Gastrocnemius medialis (tissue), 4 donors: Measurements from ENCODE around the gene DNMBP. TPM values are rescaled to one million over a fixed set of nuclear protein-coding genes. Genes with fewer than 3 reads are reported as not detected.
A peak's percentile ranks its signal among the peaks of the same experiment; 100 is the strongest.

ENCODE experiments used
- ATAC-seq, 2 donors: fragments of 150-250 bp; one replicate each; pipeline ENCODE4 v1.9.1; 2016
- DNase-seq, 2 donors: peaks; one replicate each; pipeline ENCODE4 v3.0.0-alpha.2; 2019
- H3K27ac ChIP-seq, 4 donors: fragments of 200-600 bp; sonication (generic); 1 replicate in 1 of 4; 2 replicates in 3 of 4; pipeline ENCODE4 v1.5.1; 2016 to 2018; ENCODE audit warnings: mild to moderate bottlenecking in 2 of 4, moderate library complexity in 1 of 4
- H3K27me3 ChIP-seq, 3 donors: fragments of 200-600 bp; sonication (generic) in 2 of 3; 1 replicate in 1 of 3; 2 replicates in 2 of 3; pipeline versions ENCODE4 v1.5.1 to v1.6.0; 2016 to 2019; ENCODE audit warnings: mild to moderate bottlenecking in 1 of 3, moderate library complexity in 1 of 3
- H3K36me3 ChIP-seq, 2 donors: fragments of 200-600 bp; sonication (generic) in 1 of 2; one replicate each; pipeline ENCODE4 v1.5.1; 2017 to 2018
- H3K4me1 ChIP-seq, 2 donors: fragments of 200-600 bp; sonication (generic) in 1 of 2; one replicate each; pipeline ENCODE4 v1.5.1; 2016 to 2017; ENCODE audit warnings: mild to moderate bottlenecking in 2 of 2
- H3K4me3 ChIP-seq, 4 donors: fragments of 200-600 bp; sonication (generic) in 3 of 4; 1 replicate in 1 of 4; 2 replicates in 3 of 4; pipeline ENCODE4 v1.5.1; 2016 to 2019; ENCODE audit warnings: mild to moderate bottlenecking in 2 of 4
- H3K9me3 ChIP-seq, 3 donors: fragments of 200-600 bp; sonication (generic) in 2 of 3; 1 replicate in 1 of 3; 2 replicates in 2 of 3; pipeline ENCODE4 v1.5.1; 2016 to 2019
- POLR2A ChIP-seq, 2 donors: fragments of 450-650 bp; IDR thresholded peaks; one replicate each; pipeline ENCODE4 v1.6.1; 2017; ENCODE audit warnings: antibody characterized with exemption in 2 of 2, mild to moderate bottlenecking in 2 of 2, moderate library complexity in 2 of 2
- in situ Hi-C, 4 donors: fragments of 200-750 bp; cut with MboI; loops; one replicate each; pipeline versions ENCODE4 v1.15.0 to v1.8.0; 2017; ENCODE audit warnings: low sequenced_read_pairs in 4 of 4
- intact Hi-C: fragments of 100-400 bp; cut with DNase I; formaldehyde crosslinking; loops from one replicate; pipeline ENCODE4 v1.15.1; 2023; ENCODE audit warnings: low total_unique reads
- total RNA-seq, 4 donors: library from RNA; depleted of rRNA; stranded (reverse); fragments of >200 nt; gene quantifications; one replicate each; pipeline versions ENCODE4 v1.1.0 to v1.2.3, GENCODE V29; 2016
- TF ChIP-seq, protein P1 (sequence below), 5 experiments: fragments of 450-650 bp in 3 of 5; fragments of 200-600 bp in 2 of 5; sonication (generic) in 2 of 5; IDR thresholded peaks in 4 of 5; conservative IDR thresholded peaks in 1 of 5; 1 replicate in 4 of 5; 2 replicates in 1 of 5; pipeline ENCODE4 v1.5.1; 2016 to 2019; ENCODE audit warnings: antibody characterized with exemption in 5 of 5, mild to moderate bottlenecking in 3 of 5, moderate library complexity in 3 of 5

The DNMBP gene
- total RNA-seq, 4 donors from 2014 or later: 9.5 to 22.5 (median 15.0) TPM

- Histone ChIP-seq H3K4me1 (peaks cover 69 to 70% of the 10 kb centered on the region in 2 donors), H3K27ac (peak overlapping the region in 3 of 4 donors; percentile 6 to 64 (median 8))
- ATAC-seq: no peak
Observed at GRCh38 chr10:100004805-100005510, 4.8 kb downstream of the DNMBP start.

DNA sequence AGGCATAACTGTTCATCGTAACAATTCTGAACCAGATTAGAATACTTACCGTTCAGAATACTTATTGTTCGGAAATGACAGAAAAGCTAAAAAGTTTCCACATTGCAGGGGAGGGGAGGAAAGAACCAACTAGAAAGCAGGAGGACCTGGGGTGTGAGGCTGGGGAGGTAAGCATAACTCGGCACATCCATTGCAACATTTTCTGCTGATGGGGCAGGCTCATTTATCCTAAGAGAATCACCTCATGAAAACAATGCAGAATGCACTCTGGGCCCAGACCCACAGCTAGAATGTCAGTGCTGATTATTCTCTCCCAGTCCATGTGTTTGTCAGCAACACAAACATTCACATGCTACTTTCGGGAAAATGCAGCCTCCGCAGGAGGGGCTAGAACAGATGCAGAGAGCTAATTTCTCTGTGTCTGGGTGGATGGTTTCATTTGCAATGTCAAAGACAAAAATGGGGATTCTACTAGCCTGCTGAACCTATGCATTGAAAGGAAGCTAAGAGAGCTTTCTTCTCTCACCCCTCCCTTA, 9.6 kb downstream of the DNMBP start:
- in situ Hi-C loops: loop anchor here in 1 of 4 donors (25.0 kb wide), 1 partner anchor 88 kb away; no protein-coding TSS in a partner anchor
- Histone ChIP-seq H3K36me3 (no peaks in the 10 kb centered on the region), H3K27me3 (no peaks in the 10 kb centered on the region), H3K4me3 (no peak overlapping the region), H3K27ac (peak overlapping the region; percentile 78 to 84 (median 80)), H3K9me3 (no peaks in the 10 kb centered on the region), H3K4me1 (peaks cover 75 to 76% of the 10 kb centered on the region in 2 donors)
- TF ChIP-seq POLR2A (IDR thresholded peaks at IDR 0.05): no peak
- TF ChIP-seq, protein P1, sequence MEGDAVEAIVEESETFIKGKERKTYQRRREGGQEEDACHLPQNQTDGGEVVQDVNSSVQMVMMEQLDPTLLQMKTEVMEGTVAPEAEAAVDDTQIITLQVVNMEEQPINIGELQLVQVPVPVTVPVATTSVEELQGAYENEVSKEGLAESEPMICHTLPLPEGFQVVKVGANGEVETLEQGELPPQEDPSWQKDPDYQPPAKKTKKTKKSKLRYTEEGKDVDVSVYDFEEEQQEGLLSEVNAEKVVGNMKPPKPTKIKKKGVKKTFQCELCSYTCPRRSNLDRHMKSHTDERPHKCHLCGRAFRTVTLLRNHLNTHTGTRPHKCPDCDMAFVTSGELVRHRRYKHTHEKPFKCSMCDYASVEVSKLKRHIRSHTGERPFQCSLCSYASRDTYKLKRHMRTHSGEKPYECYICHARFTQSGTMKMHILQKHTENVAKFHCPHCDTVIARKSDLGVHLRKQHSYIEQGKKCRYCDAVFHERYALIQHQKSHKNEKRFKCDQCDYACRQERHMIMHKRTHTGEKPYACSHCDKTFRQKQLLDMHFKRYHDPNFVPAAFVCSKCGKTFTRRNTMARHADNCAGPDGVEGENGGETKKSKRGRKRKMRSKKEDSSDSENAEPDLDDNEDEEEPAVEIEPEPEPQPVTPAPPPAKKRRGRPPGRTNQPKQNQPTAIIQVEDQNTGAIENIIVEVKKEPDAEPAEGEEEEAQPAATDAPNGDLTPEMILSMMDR (IDR thresholded peaks at IDR 0.05 in 4 of 5, conservative IDR thresholded peaks at IDR 0.05 in 1 of 5): no peak
- intact Hi-C loops: no loop called here
- ATAC-seq (no peak), DNase-seq (no peak)

More at GRCh38 chr10:100004805-100005510, 4.8 kb downstream of the DNMBP start:
- Histone ChIP-seq H3K36me3 (no peaks in the 10 kb centered on the region), H3K27me3 (no peaks in the 10 kb centered on the region), H3K4me3 (no peak overlapping the region), H3K9me3 (no peaks in the 10 kb centered on the region)
- DNase-seq: no peak
- TF ChIP-seq, protein P1 (IDR thresholded peaks at IDR 0.05 in 4 of 5, conservative IDR thresholded peaks at IDR 0.05 in 1 of 5): no peak
- no peak for TF ChIP-seq POLR2A (IDR thresholded peaks at IDR 0.05)
- intact Hi-C loops (no loop called here), in situ Hi-C loops (loop anchor here in 1 of 4 donors (25.0 kb wide), 1 partner anchor 93 kb away; no protein-coding TSS in a partner anchor)

- H3K9me3 ChIP-seq: no peaks in the 10 kb centered on the region
- H3K4me3 ChIP-seq: peak overlapping the region in 2 of 4 donors; percentile 10 to 20
- in situ Hi-C loops: loop anchor here in 1 of 4 donors (25.0 kb wide), 1 partner anchor 87 kb away; no protein-coding TSS in a partner anchor
- ATAC-seq (peak; percentile 74 to 75), DNase-seq (no peak)
- H3K4me1 ChIP-seq: peaks cover 75 to 78% of the 10 kb centered on the region in 2 donors
- peak overlapping the region; percentile 78 to 84 (median 80) for H3K27ac ChIP-seq
- H3K36me3 ChIP-seq: no peaks in the 10 kb centered on the region
- TF ChIP-seq, protein P1 (IDR thresholded peaks at IDR 0.05 in 4 of 5, conservative IDR thresholded peaks at IDR 0.05 in 1 of 5): peak in 1 of 5 experiments; percentile 5
- no peak for TF ChIP-seq POLR2A (IDR thresholded peaks at IDR 0.05)
- intact Hi-C loops: loop anchor here (5.0 kb wide), 1 partner anchor 257 kb away; no protein-coding TSS in a partner anchor
- H3K27me3 ChIP-seq: no peaks in the 10 kb centered on the region
Observed at GRCh38 chr10:99999319-100000108, 10.2 kb downstream of the DNMBP start.

GRCh38 chr10:99998889-99999288, 10.9 kb downstream of the DNMBP start:
- intact Hi-C loops: loop anchor here (5.0 kb wide), 1 partner anchor 257 kb away; no protein-coding TSS in a partner anchor
- H3K27ac ChIP-seq: peak overlapping the region; percentile 78 to 84 (median 80)
- in situ Hi-C loops: no loop called here
- H3K4me3 ChIP-seq: peak overlapping the region in 2 of 4 donors; percentile 10 to 20
- H3K4me1 ChIP-seq: peaks cover 78% of the 10 kb centered on the region in 2 donors
- no peak for DNase-seq
- H3K36me3 ChIP-seq: no peaks in the 10 kb centered on the region
- no peak for TF ChIP-seq POLR2A (IDR thresholded peaks at IDR 0.05)
- TF ChIP-seq, protein P1 (IDR thresholded peaks at IDR 0.05 in 4 of 5, conservative IDR thresholded peaks at IDR 0.05 in 1 of 5): no peak
- peak; percentile 11 to 33 for ATAC-seq
- H3K9me3 ChIP-seq: no peaks in the 10 kb centered on the region
- no peaks in the 10 kb centered on the region for H3K27me3 ChIP-seq
